CD4-positive, alpha-beta T cell treated with Interleukin-17A for 1 hour (primary cell): Measurements from ENCODE around the gene NCKIPSD.

ENCODE experiments used
- DNase-seq: peaks from one replicate; pipeline ENCODE4 v3.0.0-alpha.2; 2020

Gene NCKIPSD

DNA sequence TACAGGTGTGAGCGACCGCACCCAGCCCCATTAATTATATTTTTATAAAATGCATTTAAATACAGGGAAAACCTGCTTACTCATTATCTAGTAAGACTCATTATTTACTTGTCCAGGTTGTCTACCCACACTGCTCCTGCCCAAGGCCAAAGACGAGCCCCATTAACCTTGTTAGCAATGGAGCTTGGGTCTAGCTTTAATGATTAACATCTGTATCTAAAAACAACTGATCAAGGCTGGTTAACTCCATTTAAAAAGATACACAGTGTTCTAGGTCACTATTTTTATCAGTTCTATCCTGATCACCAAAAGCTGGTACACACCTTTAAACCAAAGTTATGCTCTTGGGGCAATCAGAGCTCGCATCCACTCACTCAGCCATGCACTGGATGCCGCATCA lies 10.4 kb upstream of the NCKIPSD start:
- DNase-seq, result no peak

DNA sequence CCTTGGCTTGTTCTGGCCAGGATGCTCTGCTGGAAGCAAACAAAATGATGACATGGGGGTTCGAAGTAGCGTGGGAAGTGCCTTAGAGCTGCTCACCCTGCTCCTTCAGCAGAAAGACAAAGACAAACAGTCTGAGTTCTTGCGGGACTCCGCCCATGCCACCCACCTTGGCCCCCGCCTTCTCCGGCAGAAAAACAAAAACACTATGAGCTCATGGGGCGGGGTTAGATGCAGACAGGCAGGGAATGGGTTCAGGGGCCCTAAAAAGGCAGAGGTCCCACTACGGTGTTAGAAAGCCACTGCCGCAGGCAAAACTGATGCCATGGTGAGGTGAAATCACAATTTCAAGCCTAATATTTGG lies 9.7 kb upstream of the NCKIPSD start:
- no peak for DNase-seq

DNA sequence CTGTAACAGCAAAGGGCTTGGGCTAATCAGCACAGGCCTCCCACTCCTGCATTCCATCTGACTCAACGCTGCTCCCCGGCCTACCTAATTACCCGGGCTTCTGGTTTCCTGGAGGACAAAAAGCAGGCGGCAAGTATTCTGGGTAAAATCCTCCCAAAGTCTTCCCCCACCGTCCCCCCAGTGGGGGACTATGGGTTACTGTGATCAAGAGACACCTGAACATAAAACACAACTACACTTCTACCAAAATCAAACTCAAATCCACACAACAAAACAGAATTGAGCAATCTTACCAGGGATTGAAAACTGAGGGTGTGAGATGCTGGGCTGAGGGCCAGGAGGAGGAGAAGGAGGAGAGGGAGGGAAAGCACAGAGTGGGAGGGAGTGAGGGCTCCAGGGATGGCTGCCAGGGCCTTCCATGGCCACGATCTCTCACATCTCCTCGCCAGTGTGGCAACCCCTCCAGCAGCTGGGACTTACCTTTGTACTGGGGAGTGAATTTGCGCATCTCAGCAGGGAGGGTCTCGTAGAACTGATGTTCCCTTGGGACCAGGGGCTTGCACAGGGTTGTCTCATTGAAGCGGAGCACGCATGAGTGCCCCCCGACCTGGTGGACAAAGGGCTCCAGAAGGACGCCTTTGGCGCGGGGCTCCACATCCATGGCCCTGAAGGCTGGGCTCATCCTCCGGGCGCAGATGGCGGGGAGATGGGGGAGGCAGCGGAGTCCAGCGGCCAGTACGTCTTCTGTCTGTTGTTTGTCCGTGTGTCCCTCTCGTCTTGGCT lies 9.1 kb upstream of the NCKIPSD start:
- no peak for DNase-seq

DNA sequence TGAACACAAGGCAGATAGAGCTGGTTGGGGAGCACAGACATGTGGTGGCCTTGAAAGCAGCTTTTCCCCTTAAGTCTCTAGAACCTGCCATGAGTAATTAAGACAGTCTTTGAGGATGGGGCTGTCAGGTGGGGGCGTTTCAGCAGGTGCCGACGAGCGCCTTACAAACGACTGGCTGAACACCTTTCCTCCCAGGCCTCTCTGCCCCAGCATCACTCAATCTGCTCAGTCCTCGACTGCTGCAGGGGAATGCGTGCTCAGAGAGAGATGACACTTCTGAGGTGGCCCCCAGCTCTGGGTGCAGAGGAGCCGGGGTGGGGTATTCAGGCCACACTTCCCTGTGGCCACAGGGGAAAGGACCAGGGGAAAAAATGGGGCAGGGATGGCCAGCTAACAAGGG lies 8.1 kb upstream of the NCKIPSD start:
- no peak for DNase-seq

DNA sequence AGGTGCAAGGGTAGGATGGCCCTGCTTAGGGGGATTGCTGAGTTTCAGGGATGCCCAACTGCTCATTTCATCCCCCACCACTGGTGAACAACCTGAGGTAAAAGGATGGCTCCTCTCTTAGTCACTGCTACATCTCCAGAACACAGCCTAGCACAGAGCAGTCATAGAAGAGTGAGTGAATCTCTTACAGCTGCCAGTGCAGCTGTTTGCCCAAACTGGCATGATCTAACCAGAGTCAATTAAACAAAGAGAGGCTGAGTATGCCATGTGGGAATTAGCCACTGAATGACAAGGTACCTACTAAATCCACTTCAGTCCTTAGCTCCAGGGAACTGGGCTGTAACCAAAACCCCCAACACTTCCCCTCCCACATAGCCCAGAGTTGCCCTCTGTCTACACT lies 6.8 kb upstream of the NCKIPSD start:
- DNase-seq, result no peak

DNA sequence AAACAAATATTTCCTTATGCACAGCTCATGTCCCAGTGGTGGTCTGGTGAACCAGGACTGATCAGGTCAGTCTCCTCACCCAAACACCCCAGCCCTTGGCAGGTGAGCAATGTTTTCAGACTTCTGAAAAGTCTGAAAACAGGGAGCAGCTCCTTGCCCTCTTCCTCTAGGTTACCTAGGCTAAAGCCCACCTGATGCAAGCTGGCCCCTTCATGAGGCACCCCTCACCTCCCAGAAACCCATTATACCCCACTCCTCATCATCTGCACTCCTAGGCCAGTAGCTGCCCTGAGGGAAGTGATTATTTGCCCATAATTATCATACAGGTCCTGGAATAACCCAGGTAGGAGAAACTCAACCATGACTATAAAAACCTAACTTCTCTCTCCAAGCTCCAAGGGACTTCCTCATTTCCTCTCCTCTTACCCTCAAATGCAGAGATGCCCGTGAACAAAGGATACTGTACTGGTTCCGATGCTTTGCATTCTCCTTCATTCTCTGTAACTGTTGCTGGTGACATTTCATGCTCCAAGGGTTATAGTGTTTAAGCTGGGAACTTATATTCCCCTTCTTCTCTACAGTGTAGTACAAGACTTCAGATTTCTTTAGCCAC lies 5.2 kb upstream of the NCKIPSD start:
- no peak for DNase-seq

DNA sequence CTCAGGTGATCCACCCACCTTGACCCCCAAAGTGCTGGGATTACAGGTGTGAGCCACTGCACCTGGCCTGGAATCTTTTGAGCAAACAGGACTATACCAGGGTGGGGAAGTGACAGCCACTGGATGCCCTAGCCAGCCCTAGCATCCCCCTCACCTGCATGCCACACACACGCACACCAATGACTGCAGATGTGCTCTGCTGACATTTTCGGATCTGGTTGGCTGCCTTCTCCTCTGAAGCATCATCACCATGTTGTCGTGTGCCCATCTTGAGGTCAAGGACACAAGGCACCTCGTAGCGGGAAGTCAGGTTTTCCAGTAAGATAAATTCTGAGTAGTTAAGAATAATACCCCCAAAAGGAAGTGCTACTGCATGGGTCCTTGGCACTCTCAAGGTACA lies 3.7 kb upstream of the NCKIPSD start:
- no peak for DNase-seq

DNA sequence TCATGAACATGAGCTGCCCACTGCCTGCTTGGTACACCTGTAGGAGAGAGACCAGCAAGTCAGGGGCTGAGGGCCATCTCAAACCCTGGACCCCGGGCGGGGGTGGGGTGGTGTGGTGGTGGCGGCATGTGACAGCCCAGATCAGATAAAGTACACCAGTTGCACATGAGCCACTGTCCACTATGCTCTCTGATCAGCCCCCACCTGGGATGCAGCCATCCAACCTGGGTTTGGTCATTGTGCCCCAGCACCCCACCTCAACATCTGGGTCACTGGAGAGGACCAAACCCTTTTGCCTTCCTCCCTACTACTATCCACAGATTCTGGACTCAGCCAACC lies 3.0 kb upstream of the NCKIPSD start:
- DNase-seq, result no peak

DNA sequence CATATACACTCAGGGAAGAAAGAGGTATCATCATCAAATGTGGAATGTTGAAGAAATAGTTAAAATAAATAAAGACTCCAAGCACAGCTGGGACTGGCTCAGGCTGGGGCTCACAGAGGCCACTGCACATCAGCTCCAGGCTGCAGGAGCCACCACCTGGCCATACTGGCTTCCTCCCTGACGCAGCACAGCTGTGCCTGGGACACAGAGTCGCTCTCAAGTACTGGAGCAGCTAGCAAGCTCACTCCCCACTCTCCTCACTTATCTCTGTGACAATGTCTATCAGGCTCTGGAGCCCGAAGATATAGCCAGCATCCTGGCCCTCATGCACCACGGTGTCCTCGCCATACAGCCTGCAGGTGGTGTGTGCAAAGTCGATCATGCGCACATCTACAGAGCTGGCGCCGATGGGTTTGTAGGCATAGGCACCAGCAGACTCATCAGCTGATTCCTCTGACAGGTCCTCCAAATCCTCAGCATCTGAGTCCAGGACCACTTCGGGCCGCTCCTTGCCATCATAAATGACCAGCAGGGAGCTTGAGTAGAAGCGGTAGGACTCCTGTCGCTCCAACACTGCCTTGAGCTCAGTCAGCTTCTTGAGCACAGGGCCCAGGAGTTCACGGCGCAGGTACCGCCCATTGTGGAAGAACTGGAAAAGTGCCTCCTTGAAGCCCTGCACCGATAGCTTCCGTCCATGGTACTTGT lies 2.5 kb upstream of the NCKIPSD start:
- no peak for DNase-seq

DNA sequence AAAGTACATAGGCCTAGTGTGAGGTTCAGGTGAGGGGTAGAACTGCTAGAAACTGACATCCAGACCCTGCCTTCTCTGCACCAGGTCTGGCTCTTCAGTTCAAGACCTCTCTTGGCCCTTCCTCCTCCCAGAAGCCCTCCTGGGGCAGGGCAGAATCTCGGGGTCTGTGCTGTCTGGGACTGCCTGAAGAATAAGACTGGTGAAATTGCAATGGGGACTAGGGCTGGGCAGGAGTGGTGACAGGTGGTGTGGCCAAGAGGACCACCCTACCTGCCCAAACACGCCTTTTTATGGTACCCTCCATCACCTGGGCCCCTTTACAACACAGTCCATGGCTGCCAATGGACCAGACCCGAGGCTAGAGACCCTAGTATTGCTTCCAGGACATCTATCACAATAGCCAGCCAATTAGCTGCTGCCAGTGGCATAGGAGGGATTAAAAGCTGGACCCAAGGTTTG lies 1.5 kb upstream of the NCKIPSD start:
- no peak for DNase-seq

DNA sequence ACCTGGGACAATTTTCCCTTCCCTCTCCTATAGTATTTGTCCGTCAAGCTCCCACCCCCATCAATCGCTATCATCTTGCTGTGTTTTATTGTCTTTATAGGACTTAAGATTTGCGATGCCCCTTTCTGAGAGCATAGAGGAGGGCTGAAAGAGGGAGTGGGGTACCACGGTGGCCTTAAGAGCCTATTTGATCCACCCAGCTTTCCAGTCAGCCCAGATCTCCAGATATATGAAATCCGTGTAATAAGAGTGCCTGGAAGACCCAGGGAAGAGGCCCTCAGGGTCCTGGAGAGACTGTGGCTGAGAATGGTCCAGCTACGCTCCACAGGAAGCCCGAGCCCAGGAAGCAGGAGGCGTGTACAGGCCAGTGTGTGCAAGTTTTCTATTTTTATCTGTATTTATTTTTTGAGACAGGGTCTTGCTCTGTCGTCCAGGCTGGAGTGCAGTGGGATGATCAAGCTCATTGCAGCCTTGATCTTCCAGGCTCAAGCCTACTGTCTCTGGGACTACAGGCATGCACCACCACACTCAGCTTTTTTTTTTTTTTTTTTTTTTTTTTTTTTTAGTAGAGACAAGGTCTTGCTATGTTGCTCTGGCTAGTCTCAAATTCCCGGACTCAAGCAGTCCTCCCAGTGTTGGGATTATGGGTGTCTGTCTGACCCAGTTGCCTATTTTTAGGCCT lies 964 bp upstream of the NCKIPSD start:
- DNase-seq, result no peak

DNA sequence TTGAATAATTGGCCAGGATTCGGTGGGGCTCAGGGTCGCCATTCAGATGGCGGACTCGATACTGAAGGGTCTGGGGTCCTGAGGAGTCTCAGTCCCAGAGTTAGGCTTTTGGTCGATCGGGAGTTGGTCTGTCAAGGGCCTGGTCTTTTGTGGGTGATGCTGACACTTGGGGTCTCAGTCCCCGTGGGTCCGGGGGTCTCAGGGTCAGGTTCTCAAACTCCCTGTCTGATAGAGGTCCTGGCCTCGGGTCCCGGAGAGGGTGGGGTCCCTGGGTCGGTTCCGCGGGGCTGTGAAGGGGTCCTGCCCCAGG lies 467 bp downstream of the NCKIPSD start:
- no peak for DNase-seq

DNA sequence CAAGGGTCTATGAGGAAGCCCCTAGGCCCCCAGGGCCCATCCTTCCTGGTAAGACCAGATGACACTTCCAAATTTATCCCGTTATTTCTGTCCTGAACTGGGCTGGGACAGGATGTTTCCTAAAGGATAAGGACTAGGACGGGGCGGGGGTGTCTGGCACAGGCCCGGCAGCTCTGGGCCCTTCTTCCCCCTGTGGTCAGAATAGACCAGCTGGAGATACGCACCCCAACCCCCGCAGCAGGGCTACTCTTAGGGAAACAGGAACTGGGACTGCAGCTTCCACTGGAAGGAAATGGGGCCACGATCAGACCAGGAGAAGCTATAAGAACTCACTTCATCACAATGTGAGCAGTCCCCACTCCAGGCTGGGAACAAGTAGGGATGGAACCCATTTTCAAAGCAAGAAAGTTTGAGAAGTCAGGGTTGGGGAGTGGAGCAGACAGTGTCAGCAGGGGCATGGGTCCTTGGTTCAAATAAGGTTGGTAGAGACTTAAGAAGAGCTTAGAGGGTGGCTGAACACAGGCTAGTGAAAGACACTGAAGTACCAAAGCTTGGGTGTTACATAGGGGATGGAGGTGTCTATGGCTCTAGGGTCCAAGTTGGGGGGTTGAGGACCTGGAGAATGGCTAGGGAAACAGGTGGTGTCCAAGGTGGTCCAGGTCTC lies 1.1 kb downstream of the NCKIPSD start:
- DNase-seq, result no peak

DNA sequence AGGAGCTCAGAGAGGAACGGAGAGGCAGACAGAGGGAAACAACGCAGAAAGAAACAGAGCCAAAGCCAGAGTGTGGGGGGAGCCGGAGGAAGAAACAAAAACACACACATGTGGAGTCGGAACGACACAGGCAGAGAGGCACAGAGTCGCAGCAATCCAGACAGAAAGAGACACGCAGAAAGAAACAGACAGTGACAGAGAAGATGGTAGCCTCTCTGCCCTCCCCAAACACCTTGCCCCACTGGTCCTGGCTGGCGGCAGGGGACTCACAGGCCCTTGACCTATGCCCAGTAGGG lies 1.7 kb downstream of the NCKIPSD start:
- DNase-seq, result no peak

DNA sequence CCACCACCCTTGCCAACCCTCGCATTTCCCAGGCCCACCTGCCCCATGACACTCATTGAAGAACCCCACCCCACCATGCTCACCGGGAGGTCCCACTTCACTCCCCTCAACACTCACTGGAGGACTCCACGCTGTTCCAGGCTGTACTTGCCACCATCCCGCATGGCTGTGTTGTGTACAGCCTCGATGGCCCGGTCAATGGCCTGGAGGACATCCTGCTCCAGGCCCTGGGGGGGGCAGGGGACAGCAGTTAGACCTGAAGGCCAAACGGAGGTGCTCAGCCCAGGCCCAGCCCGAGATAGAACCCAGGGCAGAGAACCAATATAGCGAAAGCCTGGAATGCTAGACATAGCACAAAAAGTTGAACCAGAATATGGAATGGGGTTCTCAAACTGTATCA lies 2.9 kb downstream of the NCKIPSD start:
- DNase-seq, result no peak

DNA sequence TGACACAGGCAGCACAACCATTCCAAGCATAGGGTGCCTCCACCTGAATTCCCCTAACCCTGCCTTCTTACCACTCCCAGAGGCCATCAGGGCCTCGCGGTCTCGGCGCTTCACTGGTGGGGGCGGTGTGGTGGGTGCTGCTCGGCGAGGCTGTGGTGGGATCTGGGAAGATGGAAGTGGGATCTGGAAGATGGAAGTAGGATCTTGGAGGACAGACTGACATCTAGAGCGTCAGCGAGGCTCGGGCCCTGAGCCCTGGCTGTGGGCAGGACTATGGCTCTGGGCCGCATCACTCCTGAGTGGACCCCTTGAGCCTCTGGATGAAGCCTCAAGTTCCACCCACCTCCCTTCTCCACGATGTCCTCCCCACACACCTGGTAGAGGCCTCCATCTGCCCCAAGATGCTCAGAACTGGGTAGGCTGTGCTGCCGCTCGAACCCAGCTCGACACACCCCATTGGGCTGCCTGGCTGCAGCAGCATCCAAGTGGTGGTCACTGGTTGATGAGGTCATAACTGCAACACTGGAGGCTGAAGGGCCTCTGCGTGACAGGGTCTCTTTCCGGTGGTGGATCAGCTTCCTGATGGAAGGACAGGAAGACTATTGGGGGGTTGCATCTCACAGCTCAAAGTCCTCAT lies 3.6 kb downstream of the NCKIPSD start:
- DNase-seq, result no peak

DNA sequence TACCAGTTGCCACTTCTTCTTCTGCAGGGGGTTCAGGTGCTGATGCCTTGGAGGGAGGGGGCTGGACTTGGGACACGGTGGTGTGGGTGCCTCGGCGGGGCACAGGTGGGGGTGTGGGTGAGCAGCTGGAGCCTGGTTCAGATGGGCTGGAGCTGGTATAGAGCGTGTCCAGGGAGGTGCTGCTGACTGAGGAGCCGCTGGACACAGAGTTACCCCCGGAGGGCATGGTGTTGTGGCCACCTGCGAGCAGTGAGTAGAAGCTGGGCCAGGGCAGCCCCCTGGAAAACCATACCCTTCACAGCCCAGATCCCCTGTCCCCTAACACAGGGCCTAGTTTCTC lies 4.2 kb downstream of the NCKIPSD start:
- no peak for DNase-seq

DNA sequence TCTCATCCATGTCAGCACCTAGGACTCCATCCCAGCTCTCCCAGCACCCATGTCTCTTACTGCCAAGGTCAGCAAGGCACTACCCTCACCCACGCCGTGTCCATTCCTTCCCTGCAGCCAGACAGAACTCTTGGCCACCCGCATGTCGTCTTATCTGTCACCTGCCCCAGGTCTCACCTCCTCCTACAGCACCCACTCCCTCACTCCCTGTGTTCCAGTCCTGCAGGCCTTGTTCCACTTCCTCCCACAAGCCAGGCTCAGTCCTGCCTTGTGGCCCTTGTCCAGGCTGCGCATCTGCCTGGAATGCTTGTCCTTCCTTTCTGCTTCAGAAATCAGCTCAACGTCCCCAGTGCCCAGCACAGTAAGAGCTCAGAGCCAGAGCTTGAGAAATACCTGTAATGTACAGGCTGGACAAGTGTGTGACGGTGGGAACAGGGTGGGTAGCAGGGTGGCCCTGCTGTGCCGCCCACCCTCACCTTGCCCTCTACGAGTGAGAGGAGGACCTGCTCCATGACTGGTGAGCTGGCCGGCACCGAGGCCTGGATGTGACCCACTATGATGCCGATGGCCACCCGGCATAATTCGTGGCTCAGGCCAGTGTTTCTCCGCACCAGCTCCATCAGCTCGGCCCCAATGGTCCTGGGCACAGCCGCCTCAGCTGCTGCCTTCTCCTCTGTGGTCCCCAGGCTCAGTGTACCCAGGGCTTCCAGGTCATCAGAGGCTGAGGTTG lies 4.7 kb downstream of the NCKIPSD start:
- DNase-seq, result no peak

DNA sequence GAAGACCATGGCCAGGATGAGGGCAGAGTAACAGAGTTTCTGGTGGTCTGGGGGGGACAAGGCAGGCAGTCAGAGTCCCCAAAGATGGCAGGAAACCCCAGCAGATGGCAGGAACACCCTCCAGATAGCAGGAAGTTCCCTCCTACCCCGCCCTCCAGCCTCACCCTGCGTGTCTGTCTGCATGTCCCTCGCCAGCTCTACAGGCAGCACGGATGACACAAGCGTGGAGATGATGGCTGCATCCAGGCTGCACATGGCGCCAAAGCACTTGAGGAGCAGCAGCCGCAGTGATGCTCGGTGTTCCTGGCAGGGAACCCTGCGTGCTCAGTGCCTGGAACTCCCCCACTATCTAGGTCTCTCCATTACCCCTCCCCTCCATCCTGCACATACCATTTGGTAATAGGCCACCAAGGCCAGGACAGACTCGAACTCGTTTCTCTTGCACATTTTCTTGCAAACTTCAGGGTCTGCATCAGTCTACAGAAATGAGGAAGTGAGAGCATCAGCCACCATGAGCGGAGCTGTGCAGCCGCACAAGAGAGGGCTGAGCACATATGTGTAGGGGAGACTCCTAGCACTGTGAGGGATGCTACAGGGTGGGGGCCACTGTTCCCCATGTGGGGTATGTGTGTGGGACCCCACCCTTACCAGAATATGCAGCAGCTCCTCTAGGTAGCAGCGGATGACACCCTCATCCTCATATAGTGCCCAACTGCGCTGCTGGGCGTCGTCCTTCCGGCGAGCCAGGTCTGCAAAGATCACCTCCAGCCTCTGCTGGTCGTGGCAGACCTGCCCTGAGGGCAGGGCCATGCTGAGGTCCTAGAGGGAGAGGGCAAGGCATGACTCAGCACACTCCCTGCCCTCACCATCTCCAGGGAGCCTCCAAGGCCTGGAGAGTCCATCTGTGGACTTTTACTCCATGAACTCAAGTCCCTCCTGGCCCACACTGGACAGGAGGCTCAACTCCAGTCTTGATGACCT lies 6.0 kb downstream of the NCKIPSD start:
- DNase-seq, result no peak

DNA sequence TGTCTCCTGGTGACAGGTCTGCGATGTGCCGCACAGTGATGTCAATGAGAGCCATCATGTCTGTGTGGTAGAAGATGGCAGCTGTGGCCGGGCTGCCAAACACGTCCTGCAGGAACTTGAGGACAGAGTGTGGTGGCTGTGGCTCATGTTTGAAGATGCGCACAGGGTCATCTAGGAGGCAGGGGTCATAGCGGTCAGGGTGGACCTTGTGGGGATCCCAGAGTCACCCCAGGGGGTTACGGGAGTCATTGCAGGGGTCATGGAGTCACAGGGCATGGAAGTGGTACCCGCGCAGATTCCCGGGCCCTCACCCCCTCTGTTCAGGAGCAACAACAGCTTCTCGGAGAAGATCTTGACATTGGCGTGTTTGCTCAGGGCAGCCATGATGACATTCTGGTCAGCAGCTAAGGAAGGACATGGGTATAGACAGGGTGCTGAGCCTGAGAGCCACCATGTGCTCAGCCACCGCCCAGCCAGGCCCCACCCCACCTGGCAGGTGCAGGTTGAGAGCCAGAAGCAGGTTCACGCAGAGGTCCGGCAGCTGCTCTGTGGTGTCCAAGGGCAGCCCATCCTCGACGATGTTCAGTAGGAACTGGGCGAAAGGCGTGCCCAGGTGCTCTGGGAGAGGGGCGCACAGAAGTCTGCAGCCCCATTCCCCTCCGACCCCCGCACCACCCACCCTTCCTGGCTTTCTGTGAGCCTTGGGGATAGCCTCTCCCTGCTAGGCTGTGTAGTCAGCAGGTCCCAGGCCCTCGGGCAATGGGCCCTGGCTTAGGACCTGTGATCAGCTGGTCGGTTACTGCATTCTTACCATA lies 6.9 kb downstream of the NCKIPSD start:
- DNase-seq, result no peak
